HG03139 (cell line): ENCODE measurements around the gene CD209.
"Not testable (repeated sequence)": the region's sequence is repeated elsewhere in the genome, so short reads cannot be mapped to it uniquely, and the experiment has no call there.

Experiments used
- ATAC-seq: cut with Tn5 transposase; IDR thresholded peaks from one replicate; pipeline ENCODE4 v1.9.1; 2021; ENCODE audit not compliant: unreplicated experiment

Gene CD209, protein sequence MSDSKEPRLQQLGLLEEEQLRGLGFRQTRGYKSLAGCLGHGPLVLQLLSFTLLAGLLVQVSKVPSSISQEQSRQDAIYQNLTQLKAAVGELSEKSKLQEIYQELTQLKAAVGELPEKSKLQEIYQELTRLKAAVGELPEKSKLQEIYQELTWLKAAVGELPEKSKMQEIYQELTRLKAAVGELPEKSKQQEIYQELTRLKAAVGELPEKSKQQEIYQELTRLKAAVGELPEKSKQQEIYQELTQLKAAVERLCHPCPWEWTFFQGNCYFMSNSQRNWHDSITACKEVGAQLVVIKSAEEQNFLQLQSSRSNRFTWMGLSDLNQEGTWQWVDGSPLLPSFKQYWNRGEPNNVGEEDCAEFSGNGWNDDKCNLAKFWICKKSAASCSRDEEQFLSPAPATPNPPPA

DNA sequence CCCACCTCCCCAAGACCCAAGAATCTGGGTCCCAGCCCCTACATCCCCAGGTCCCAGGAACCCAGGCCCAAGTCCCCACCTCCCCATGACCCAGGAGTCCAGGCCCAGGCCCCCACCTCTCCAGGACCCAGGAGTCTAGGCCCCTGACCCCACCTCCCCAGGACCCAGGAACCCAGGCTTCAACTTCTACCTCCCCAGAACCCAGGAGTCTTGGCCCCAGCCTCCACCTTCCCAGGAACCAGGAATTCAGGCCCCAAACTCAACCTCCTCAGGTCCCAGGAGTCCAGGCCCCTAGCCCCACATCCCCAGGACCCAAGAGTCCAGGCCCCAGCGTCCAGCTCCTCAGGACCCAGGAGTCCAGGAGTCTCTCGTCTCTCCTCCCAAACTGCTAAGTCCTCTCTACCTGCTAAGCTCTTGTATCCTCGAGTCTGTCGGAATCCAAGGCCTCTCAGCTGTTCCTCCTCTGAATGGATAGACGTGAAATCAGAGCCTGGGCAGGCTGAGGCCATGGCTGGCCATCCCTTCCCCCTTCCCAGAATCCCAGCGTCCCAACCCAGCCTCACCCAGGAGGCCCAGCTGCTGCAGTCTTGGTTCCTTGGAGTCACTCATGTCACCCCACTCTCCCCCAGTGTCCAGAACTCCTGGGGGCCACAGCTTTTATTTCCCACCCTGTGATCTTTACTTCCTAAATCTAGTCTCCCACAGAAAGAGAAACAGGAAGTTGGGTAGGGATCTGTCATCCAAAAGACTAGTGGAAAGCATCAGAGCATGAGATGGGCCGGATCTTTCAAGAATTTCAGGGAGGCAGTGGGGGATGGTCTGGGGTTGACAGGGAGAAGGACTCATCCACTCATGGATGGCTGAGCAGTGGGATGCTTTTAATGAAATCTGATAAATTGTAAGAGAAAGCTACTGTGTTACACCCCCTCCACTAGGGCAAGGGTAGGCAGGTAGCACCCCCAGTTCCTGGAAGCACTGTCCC is at the start of gene CD209:
Gene CD209, minus strand, starts transcription at position 632 of the 982 bp plus-strand sequence. Its CDS starts 23 bp downstream, at position 609.
- no peak for ATAC-seq

- ATAC-seq, result no peak
These were observed 48.3 kb upstream of the CD209 start for GRCh38 chr19:7795555-7796161.

DNA sequence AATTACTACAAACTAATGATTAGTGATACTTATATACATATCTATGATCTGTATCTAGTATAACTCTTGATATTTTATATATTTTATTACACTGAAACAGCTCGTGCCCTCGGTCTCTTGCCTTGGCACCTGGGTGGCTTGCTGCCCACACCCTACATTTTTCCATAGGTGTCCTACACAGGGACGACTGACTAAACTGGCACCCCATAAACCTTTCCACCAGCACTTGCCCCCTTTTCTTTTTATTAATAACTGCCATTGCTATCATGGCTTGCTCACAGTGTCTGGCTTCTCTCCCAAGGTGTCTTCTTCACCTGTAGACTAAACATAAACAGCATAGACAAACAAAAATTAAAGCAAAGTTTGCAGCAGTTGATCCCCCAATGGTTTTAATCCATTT is 46.2 kb upstream of the CD209 start:
- ATAC-seq, result no peak

DNA sequence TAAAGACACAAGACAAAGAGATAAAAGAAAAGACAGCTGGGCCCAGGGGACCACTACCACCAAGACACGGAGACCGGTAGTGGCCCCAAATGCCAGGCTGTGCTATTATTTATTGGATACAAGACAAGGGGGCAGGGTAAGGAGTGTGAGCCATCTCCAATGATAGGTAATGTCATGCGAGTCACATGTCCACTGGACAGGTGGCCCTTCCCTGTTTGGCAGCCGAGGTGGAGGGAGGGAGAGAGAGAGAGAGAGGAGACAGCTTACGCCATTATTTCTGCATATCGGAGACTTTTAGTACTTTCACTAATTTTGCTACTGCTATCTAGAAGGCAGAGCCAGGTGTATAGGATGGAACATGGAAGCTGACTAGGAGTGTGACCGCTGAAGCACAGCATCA is 45.4 kb upstream of the CD209 start:
- not testable (repeated sequence) for ATAC-seq

DNA sequence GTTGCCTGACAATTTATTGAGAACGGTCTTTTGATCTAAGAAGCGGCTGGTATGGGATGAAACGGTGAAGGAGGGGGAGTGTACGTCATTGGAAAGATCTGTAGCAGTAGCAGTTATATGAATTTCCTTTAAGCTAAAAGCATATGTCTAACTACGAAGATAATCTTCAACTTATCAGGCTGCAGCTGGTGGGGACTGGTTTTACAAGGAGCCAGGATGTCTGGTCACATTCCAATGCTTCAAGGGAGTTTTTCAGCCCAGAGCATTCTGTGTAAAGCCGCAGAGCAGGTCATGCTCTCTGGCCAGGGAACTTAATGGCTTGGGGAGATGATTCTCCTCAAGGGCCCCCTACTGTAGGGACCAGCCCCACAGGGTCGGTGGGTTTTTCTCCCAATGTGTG is 44.9 kb upstream of the CD209 start:
- no peak for ATAC-seq

DNA sequence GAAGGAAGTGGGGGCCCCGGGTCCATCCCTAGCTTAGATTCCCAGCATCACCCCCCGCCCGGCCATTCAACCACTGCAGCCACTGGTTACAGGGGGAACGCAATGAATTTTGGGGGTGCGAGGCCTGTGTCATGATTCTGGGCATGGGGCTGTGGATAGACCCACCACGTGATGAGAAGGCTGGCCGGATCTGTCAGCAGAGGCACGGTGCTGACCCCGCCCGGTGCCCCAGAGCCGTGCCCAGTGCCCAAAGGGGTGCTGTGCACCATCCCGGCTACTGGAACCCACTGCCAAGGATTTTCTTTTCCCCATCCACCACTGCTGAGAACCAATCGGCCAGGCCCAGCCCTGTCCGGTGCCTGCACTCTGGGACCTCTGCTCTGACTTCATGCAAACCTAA is 43.1 kb upstream of the CD209 start:
- ATAC-seq, result no peak

DNA sequence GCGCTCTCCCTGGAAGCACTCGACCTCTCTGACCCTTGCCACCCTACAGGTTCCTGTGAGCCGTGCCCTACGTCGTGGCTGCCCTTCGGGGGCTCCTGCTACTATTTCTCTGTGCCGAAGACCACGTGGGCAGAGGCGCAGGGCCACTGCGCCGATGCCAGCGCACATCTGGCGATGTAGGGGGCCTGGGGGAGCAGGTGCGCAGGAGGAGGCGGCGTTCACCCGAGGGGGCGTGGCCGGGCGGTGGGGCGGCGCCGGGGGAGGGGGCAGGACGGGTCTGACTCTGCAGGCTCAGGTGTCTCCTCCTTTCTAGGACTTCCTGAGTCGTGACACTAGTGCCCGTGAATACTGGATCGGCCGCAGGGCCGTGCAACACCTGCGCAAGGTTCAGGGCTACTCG is 42.1 kb upstream of the CD209 start:
- ATAC-seq, result no peak

DNA sequence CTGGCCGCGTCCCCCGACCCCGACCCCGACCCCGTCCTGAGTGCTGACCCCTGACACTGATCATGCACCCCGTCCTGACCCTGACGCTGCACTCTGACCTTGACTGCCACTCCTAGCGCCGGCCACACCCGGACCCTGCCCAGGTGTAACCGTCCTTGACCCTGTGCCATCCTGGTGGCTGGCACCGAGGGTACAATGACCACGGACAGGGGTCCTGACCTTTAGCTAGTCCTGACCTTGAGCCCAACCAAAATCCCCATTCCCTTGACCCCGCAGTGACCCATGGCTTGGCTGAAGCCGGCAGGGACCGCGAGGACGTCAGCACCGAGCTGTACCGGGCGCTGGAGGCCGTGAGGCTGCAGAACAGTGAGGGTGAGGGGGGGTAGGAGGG is 41.6 kb upstream of the CD209 start:
- no peak for ATAC-seq

- no peak for ATAC-seq
These were observed 41.0 kb upstream of the CD209 start for GRCh38 chr19:7788178-7788932.

- ATAC-seq, result no peak
These were observed 40.4 kb upstream of the CD209 start for GRCh38 chr19:7787602-7788177.

DNA sequence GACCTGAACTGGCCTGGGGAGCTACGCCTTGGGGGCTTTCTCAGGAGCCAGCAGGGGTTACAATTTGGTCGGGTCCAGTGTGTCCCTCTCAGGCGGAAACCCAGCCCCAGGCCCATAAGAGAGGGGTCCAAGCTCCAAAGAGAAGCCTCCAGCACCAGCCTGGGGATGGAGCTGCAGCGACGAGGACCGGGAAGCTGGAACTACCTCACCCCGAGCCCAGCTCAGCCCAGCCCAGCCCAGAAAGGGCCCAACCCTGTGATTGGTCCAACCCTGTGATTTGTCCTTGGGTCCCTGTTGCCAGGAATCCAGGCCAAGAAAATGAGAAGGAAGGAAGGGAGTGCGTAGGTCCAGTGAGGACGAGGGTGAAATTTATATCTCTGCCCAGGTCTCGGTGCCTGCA is 39.8 kb upstream of the CD209 start:
- ATAC-seq, result no peak

GRCh38 chr19:7784856-7785255 is 37.5 kb upstream of the CD209 start:
- no peak for ATAC-seq

DNA sequence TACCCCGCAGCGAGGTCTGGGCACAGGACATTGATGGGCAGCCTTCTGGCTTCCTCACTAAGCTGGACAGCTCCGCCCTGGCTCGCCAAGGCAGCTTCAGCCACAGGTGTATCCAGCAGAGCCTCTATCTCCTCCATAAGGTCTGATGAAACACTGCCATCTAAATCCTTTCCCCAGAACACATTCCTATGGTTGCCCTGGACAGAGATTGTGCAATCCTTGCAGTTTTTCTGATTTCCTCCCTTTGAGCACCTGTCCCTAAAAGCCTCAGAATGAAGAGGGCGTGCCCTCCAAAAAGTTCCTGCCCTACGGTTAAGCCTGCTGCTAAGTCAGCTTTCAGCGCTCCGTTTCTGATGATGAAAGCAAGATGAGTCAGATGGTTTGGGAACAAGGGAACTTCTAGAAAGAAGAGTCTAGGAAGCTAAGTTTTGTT is 36.7 kb upstream of the CD209 start:
- no peak for ATAC-seq

- ATAC-seq, result no peak
These were observed 33.8 kb upstream of the CD209 start for GRCh38 chr19:7781157-7781556.

DNA sequence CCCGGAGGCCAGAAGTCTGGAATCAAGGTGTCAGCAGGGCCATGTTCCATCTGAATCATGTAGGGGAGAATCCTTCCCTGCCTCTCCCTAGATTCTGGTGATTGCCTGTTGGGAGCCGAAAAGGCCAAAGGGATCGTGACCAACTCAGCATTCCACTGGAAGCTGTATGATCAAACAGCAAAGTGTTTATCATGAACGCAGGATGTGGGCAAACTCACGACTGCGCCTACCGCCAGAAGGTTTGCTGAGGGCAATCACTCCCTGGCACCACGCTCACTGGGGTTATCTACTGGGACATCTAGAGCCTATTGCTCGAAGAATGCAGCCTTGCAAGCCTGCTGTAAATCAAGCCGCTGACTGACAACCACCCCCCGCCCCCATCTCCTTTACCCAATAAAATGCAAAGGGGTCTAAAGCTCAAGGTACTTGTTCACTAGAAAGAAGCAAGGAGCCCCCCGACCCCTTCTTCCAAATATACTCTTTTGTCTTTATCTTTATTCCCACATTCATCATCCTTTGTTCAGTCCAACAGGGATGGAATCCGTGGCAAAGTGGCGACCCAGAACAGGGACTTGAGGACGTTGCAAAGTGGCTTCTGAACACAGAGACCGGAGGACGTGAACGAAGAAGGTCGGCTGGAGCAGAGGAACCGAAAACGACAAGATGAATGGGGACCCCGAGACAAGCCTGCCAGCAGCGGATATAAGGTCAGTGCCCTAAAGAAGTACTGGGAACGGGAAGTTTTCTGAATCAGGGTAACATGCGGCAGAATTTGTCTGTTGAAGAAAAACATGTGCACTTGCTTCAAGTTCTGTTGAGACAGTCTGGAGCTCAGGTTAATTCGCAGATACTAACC is 32.5 kb upstream of the CD209 start:
- no peak for ATAC-seq

DNA sequence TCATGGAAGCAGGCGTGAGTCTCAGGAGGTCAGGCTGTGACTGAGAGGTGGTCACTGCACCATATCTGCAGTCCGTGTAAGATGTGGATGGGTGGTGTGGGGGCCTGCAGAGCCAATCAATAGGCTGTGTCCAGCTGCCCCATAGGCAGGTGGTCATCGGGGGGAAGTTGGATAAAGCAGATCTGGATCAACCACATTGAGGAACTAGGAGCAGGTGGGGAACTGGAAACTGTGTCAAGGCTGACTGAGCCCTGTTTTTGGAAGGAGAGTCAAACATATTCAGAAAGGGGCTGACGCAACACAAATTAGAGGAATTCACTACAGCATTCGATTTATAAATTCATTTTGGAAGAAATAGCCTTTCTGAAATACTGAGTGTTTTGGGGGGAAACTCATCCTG is 30.7 kb upstream of the CD209 start:
- ATAC-seq, result no peak

DNA sequence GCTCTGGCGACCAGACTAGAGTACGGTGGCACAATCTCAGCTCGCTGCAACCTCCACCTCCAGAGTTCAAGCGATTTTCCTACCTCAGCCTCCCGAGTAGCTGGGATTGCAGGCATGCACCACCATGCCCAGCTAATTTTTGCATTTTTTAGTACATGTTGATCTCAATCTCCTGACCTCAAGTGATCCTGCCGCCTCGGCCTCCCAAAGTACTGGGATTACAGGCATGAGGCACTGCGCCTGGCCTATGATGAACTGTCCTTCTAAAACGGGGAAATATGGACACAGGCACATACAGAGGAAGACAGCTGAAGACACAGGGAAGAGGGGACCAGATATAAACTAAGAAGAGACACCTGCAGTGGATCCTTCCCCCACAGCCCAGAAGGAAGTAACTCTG is 28.4 kb upstream of the CD209 start:
- no peak for ATAC-seq

GRCh38 chr19:7773841-7774240 is 26.5 kb upstream of the CD209 start:
- ATAC-seq, result no peak

- no peak for ATAC-seq
These were observed 25.5 kb upstream of the CD209 start for GRCh38 chr19:7772752-7773291.
